K562 (cell line): ENCODE data around the gene TRIP10. TPM values are rescaled to one million over a fixed set of nuclear protein-coding genes. Genes with fewer than 3 reads are reported as not detected.
A peak's percentile ranks its signal among the peaks of the same experiment; 100 is the strongest.

Experiments
- BCL6 ChIP-seq: fragments of 250-450 bp; sonication (Bioruptor Pico); IDR thresholded peaks from 2 replicates; pipeline ENCODE4 v1.4.0; 2020
- ELF1 ChIP-seq: fragments of 200-800 bp; sonication (Bioruptor generic); IDR thresholded peaks from 2 replicates; pipeline ENCODE4 v1.6.1; 2016; ENCODE audit warnings: missing genetic modification characterization, missing compliant biosample characterization
- EP400 ChIP-seq: fragments of 450-650 bp; IDR thresholded peaks from 2 replicates; pipeline ENCODE4 v1.6.1; 2017; ENCODE audit warnings: antibody characterized with exemption, mild to moderate bottlenecking, moderate library complexity
- ETV5 ChIP-seq: sonication (generic); formaldehyde crosslinking; IDR thresholded peaks from 2 replicates; pipeline ENCODE4 v1.4.0; 2020; ENCODE audit warnings: low read depth, mild to moderate bottlenecking, missing genetic modification reagents
- HEY1 ChIP-seq: fragments of 250-450 bp; sonication (Bioruptor Pico); IDR thresholded peaks from 2 replicates; pipeline ENCODE4 v1.5.0; 2020; ENCODE audit warnings: mild to moderate bottlenecking, moderate library complexity, borderline replicate concordance
- HMG20A ChIP-seq: fragments of 450-650 bp; formaldehyde crosslinking; conservative IDR thresholded peaks from 2 replicates; pipeline ENCODE4 v1.4.0; 2020; ENCODE audit warnings: mild to moderate bottlenecking, mixed read lengths
- MEIS2 ChIP-seq: fragments of 450-650 bp; IDR thresholded peaks from 2 replicates; pipeline ENCODE4 v1.6.1; 2014; ENCODE audit warnings: mild to moderate bottlenecking; ENCODE audit not compliant: partially characterized antibody
- REST ChIP-seq, 2 experiments: fragments of 450-650 bp; formaldehyde crosslinking in 1 of 2; IDR thresholded peaks; 2 replicates each; pipeline versions ENCODE4 v1.4.0 to v1.6.1; 2014 to 2020; ENCODE audit warnings: mild to moderate bottlenecking in 2 of 2, borderline replicate concordance in 1 of 2, low read depth in 1 of 2
- SMAD3 ChIP-seq: fragments of 450-650 bp; formaldehyde crosslinking; conservative IDR thresholded peaks from 2 replicates; pipeline ENCODE4 v1.4.0; 2020; ENCODE audit warnings: mild to moderate bottlenecking
- SMAD4 ChIP-seq: fragments of 250-450 bp; sonication (Bioruptor Pico); conservative IDR thresholded peaks from 2 replicates; pipeline ENCODE4 v1.8.0; 2021; ENCODE audit warnings: inconsistent platforms, mild to moderate bottlenecking, moderate library complexity
- SMARCC2 ChIP-seq: fragments of 450-650 bp; IDR thresholded peaks from 2 replicates; pipeline ENCODE4 v1.6.1; 2017; ENCODE audit warnings: antibody characterized with exemption, moderate library complexity, mild to moderate bottlenecking, low read depth
- TGIF2 ChIP-seq: sonication (generic); formaldehyde crosslinking; IDR thresholded peaks from 2 replicates; pipeline ENCODE4 v1.8.1; 2022; ENCODE audit warnings: mild to moderate bottlenecking, missing genetic modification reagents, moderate library complexity
- TOE1 ChIP-seq, 2 experiments: fragments of 450-650 bp in 1 of 2; sonication (generic) in 1 of 2; formaldehyde crosslinking in 1 of 2; IDR thresholded peaks; 2 replicates each; pipeline versions ENCODE4 v1.7.1 to v1.8.0; 2016 to 2022; ENCODE audit warnings: borderline replicate concordance in 2 of 2, mild to moderate bottlenecking in 2 of 2, antibody characterized with exemption in 1 of 2, inconsistent platforms in 1 of 2, low read depth in 1 of 2, missing genetic modification reagents in 1 of 2, moderate library complexity in 1 of 2
- XRCC4 ChIP-seq: IDR thresholded peaks from one replicate; pipeline ENCODE4 v1.6.1; 2011; ENCODE audit not compliant: insufficient read depth, insufficient read length; ENCODE audit errors: extremely low read depth
- ZFP1 ChIP-seq: fragments of 450-650 bp; formaldehyde crosslinking; IDR thresholded peaks from 2 replicates; pipeline ENCODE4 v1.4.0; 2020; ENCODE audit warnings: mild to moderate bottlenecking, mixed read lengths
- ZNF174 ChIP-seq: fragments of 250-450 bp; sonication (Bioruptor Pico); IDR thresholded peaks from 2 replicates; pipeline ENCODE4 v1.4.0; 2020; ENCODE audit warnings: mild to moderate bottlenecking
- ZNF217 ChIP-seq: sonication (generic); formaldehyde crosslinking; IDR thresholded peaks from 2 replicates; pipeline ENCODE4 v1.8.0; 2022; ENCODE audit warnings: mild to moderate bottlenecking, missing genetic modification reagents
- ZNF449 ChIP-seq: fragments of 250-450 bp; sonication (Bioruptor Pico); IDR thresholded peaks from 2 replicates; pipeline ENCODE4 v1.8.0; 2022; ENCODE audit warnings: moderate library complexity, mild to moderate bottlenecking, inconsistent platforms
- ZNF764 ChIP-seq: fragments of 250-450 bp; sonication (Bioruptor Pico); IDR thresholded peaks from 2 replicates; pipeline ENCODE4 v1.4.0; 2020; ENCODE audit warnings: low read depth, mild to moderate bottlenecking, moderate library complexity
- ZNF780A ChIP-seq: fragments of 250-450 bp; sonication (Bioruptor Pico); IDR thresholded peaks from 2 replicates; pipeline ENCODE4 v1.5.0; 2021; ENCODE audit warnings: mild to moderate bottlenecking
- polyA plus RNA-seq, 8 experiments: library from polyadenylated mRNA; depleted of rRNA in 4 of 8; stranded (reverse) in 5 of 8; unstranded in 3 of 8; fragments of >200 nt; fragmentation: Nextera tagmentation in 2 of 8; fragmentation: Illumina TruSeq in 1 of 8; extraction: Ambion mirVana in 2 of 8; extraction: Trizol in 1 of 8; gene quantifications; 2 replicates each; pipeline versions ENCODE4 v1.2.1 to v1.2.3, GENCODE V29; 2011 to 2014; ENCODE audit warnings: inconsistent platforms in 1 of 8, missing spikeins in 1 of 8
- total RNA-seq, 7 experiments: library from RNA; depleted of rRNA in 6 of 7; stranded (reverse); fragments of >200 nt in 6 of 7; fragmentation: Illumina TruSeq in 2 of 7; extraction: Trizol in 2 of 7; gene quantifications; 2 replicates each; pipeline versions ENCODE4 v1.2.1 to v1.2.3, GENCODE V29; 2011 to 2021; ENCODE audit warnings: low replicate concordance in 1 of 7

The TRIP10 gene
- total and polyA plus RNA-seq, 9 of the 15 experiments (the other 6 are each of a cell fraction or from before 2014, with no cell fraction given) = 1.2 to 66.8 (median 36.1) TPM

GRCh38 chr19:6739883-6740588, 556 bp downstream of the TRIP10 start (continued):
- no peak for TF ChIP-seq MEIS2
- no peak for TF ChIP-seq ZNF217 (CRISPR knock-in tag)
- TF ChIP-seq ZFP1 = no peak
- no peak for TF ChIP-seq TGIF2 (CRISPR knock-in tag)
- TF ChIP-seq BCL6 (CRISPR knock-in tag) = no peak
- no peak for TF ChIP-seq SMARCC2
- no peak for TF ChIP-seq TOE1 (IDR thresholded peaks at IDR 0.05; ENCODE audit: borderline replicate concordance)
- no peak for TF ChIP-seq TOE1 (CRISPR knock-in tag; IDR thresholded peaks at IDR 0.05; ENCODE audit: borderline replicate concordance, low read depth)
- no peak for TF ChIP-seq HEY1
- no peak for TF ChIP-seq ZNF174
- no peak for TF ChIP-seq ELF1
- TF ChIP-seq ZNF764 (CRISPR knock-in tag) = no peak
- TF ChIP-seq SMAD3 (CRISPR knock-in tag) = no peak
- TF ChIP-seq EP400 = peak; percentile 72
- TF ChIP-seq ETV5 (CRISPR knock-in tag) = no peak
- TF ChIP-seq ZNF780A (CRISPR knock-in tag) = no peak
- no peak for TF ChIP-seq REST (IDR thresholded peaks at IDR 0.05; ENCODE audit: borderline replicate concordance)
- TF ChIP-seq REST (CRISPR knock-in tag; IDR thresholded peaks at IDR 0.05; ENCODE audit: low read depth) = no peak
- TF ChIP-seq SMAD4 (CRISPR knock-in tag) = peak; percentile 28; the same call in 1 of the 2 replicates
- TF ChIP-seq ZNF449 = no peak
- no peak for TF ChIP-seq HMG20A (CRISPR knock-in tag)
- TF ChIP-seq XRCC4 = no peak
